ENCODE data around the gene ACAN.

GRCh38 chr15:88897456-88898194, 94.4 kb downstream of the ACAN start:
- peak; percentile 38 to 74 for TF ChIP-seq CTCF (conservative IDR thresholded peaks at IDR 0.05 in 1 of 2, IDR thresholded peaks at IDR 0.05 in 1 of 2; ENCODE audit: extremely low read depth in 1 of 2, insufficient read depth in 1 of 2, low read depth in 1 of 2, low read length in 2 of 2)
- TF ChIP-seq EZH2 (IDR thresholded peaks at IDR 0.05; ENCODE audit: borderline replicate concordance, low read length) = no peak
